Right atrium auricular region (tissue), 2 donors: Measurements from ENCODE around the gene ACOXL. TPM values are rescaled to one million over a fixed set of nuclear protein-coding genes. Genes with fewer than 3 reads are reported as not detected.

Experiments
- DNase-seq: peaks from one replicate; pipeline ENCODE4 v3.0.0-alpha.2; 2019; ENCODE audit warnings: low spot score
- H3K27ac ChIP-seq, 2 donors: fragments of 200-600 bp; sonication (generic); 1 replicate in 1 of 2; 2 replicates in 1 of 2; pipeline ENCODE4 v1.5.1; 2016 to 2019
- H3K27me3 ChIP-seq, 2 donors: fragments of 200-600 bp; sonication (generic); one replicate each; pipeline versions ENCODE4 v1.5.1 to v1.6.0; 2017 to 2019
- H3K36me3 ChIP-seq: fragments of 200-600 bp; sonication (generic); one replicate; pipeline ENCODE4 v1.5.1; 2016
- H3K4me1 ChIP-seq, 2 donors: fragments of 200-600 bp; sonication (generic); one replicate each; pipeline versions ENCODE4 v1.5.1 to v1.6.0; 2017 to 2019
- H3K4me3 ChIP-seq, 2 donors: fragments of 200-600 bp; sonication (generic); 1 replicate in 1 of 2; 2 replicates in 1 of 2; pipeline ENCODE4 v1.5.1; 2017 to 2019; ENCODE audit warnings: mild to moderate bottlenecking in 1 of 2, moderate library complexity in 1 of 2
- H3K9me3 ChIP-seq, 2 donors: fragments of 200-600 bp; sonication (generic); one replicate each; pipeline ENCODE4 v1.5.1; 2019
- CTCF ChIP-seq, 2 donors: fragments of 200-600 bp; sonication (generic); IDR thresholded peaks; one replicate each; pipeline ENCODE4 v1.5.1; 2019; ENCODE audit warnings: antibody characterized with exemption in 2 of 2
- total RNA-seq, 2 donors: library from RNA; depleted of rRNA; stranded (reverse); fragments of >200 nt; gene quantifications; one replicate each; pipeline ENCODE4 v1.1.0, GENCODE V29; 2016

Gene ACOXL
- total RNA-seq, 2 donors from 2014 or later: 0.33 to 0.55 TPM

GRCh38 chr2:111058264-111058663 lies 325.9 kb downstream of the ACOXL start:
- Histone ChIP-seq H3K36me3 (no peaks in the 10 kb centered on the region), H3K27ac (no peak overlapping the region), H3K27me3 (no peaks in the 10 kb centered on the region), H3K9me3 (peaks cover 0 to 4% of the 10 kb centered on the region in 2 donors), H3K4me3 (no peak overlapping the region), H3K4me1 (no peaks in the 10 kb centered on the region)
- DNase-seq: no peak
- TF ChIP-seq CTCF (IDR thresholded peaks at IDR 0.05): no peak

- Histone ChIP-seq H3K9me3 (peaks cover 0 to 4% of the 10 kb centered on the region in 2 donors), H3K27ac (no peak overlapping the region), H3K36me3 (no peaks in the 10 kb centered on the region), H3K4me3 (no peak overlapping the region), H3K27me3 (no peaks in the 10 kb centered on the region), H3K4me1 (no peaks in the 10 kb centered on the region)
- TF ChIP-seq CTCF (IDR thresholded peaks at IDR 0.05): no peak
- no peak for DNase-seq
Measured at GRCh38 chr2:111061191-111061590, 328.8 kb downstream of the ACOXL start.

GRCh38 chr2:111062417-111062816 lies 330.0 kb downstream of the ACOXL start:
- no peaks in the 10 kb centered on the region for H3K36me3 ChIP-seq
- no peak for DNase-seq
- no peak overlapping the region for H3K4me3 ChIP-seq

GRCh38 chr2:111066062-111066593 lies 333.8 kb downstream of the ACOXL start:
- Histone ChIP-seq H3K36me3 (no peaks in the 10 kb centered on the region), H3K4me1 (peaks cover 0 to under 1% of the 10 kb centered on the region in 2 donors), H3K27me3 (no peaks in the 10 kb centered on the region), H3K9me3 (no peaks in the 10 kb centered on the region), H3K4me3 (no peak overlapping the region), H3K27ac (no peak overlapping the region)
- no peak for TF ChIP-seq CTCF (IDR thresholded peaks at IDR 0.05)
- no peak for DNase-seq

More at GRCh38 chr2:111062417-111062816, 330.0 kb downstream of the ACOXL start:
- H3K4me1 ChIP-seq: no peaks in the 10 kb centered on the region
- no peaks in the 10 kb centered on the region for H3K27me3 ChIP-seq
- H3K9me3 ChIP-seq: peaks cover 0 to 4% of the 10 kb centered on the region in 2 donors
- H3K27ac ChIP-seq: no peak overlapping the region
- no peak for TF ChIP-seq CTCF (IDR thresholded peaks at IDR 0.05)

- H3K27ac ChIP-seq: no peak overlapping the region
- H3K4me3 ChIP-seq: no peak overlapping the region
- no peaks in the 10 kb centered on the region for H3K36me3 ChIP-seq
- no peaks in the 10 kb centered on the region for H3K27me3 ChIP-seq
- peaks cover 0 to 9% of the 10 kb centered on the region in 2 donors for H3K4me1 ChIP-seq
- DNase-seq: no peak
- no peak for TF ChIP-seq CTCF (IDR thresholded peaks at IDR 0.05)
- H3K9me3 ChIP-seq: no peaks in the 10 kb centered on the region
Measured at GRCh38 chr2:111068435-111069058, 336.2 kb downstream of the ACOXL start.

GRCh38 chr2:111069722-111070121 lies 337.3 kb downstream of the ACOXL start:
- DNase-seq: no peak
- no peak overlapping the region for H3K27ac ChIP-seq
- TF ChIP-seq CTCF (IDR thresholded peaks at IDR 0.05): no peak
- no peaks in the 10 kb centered on the region for H3K27me3 ChIP-seq
- no peak overlapping the region for H3K4me3 ChIP-seq
- no peaks in the 10 kb centered on the region for H3K36me3 ChIP-seq
- H3K4me1 ChIP-seq: peaks cover 0 to 9% of the 10 kb centered on the region in 2 donors
- H3K9me3 ChIP-seq: peaks cover 4 to 6% of the 10 kb centered on the region in 2 donors
